Putamen (tissue), 1 donor: ENCODE data around the gene USP33.
"Not testable (repeated sequence)": the region's sequence is repeated elsewhere in the genome, so short reads cannot be mapped to it uniquely, and the experiment has no call there.

Experiments used
- DNase-seq: peaks from one replicate; pipeline ENCODE4 v3.0.0-alpha.2; 2016; ENCODE audit warnings: low spot score

The USP33 gene

GRCh38 chr1:77671836-77672235 lies 87.8 kb downstream of the USP33 start:
- DNase-seq: peak; percentile 50

GRCh38 chr1:77670330-77670729 lies 89.3 kb downstream of the USP33 start:
- DNase-seq: no peak

- DNase-seq: no peak
These were observed 90.7 kb downstream of the USP33 start for GRCh38 chr1:77668924-77669449.

DNA sequence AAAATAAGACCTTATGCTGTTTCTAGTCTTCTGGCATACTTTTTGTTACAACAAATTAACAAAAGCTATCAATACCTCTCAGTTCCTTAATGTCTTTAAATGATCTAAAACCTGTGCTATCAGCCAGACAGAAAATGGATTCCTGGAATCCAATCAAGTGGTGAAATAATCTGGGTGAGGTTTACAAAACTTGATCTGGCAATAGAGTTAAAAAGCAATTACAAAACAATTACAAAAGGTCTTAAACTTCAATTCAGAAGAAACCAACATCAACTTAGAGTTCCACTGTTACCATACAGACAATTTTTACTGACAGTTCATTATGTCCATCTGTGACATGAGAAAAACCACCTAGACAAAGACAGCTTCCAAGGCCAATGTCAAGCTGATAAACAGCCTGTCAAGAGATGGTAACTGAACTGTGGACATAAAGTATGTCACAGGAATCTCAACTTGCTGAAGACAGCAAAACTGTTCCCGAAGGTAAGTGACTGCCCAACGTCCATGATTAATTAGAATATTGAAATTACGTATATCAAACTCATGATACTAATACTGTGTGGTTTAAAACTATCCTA lies 94.6 kb downstream of the USP33 start:
- no peak for DNase-seq

GRCh38 chr1:77661696-77662095 lies 98.0 kb downstream of the USP33 start:
- DNase-seq: no peak

- no peak for DNase-seq
These were observed 99.6 kb downstream of the USP33 start for GRCh38 chr1:77659879-77660593.

- no peak for DNase-seq
These were observed 101.4 kb downstream of the USP33 start for GRCh38 chr1:77658271-77658670.

DNA sequence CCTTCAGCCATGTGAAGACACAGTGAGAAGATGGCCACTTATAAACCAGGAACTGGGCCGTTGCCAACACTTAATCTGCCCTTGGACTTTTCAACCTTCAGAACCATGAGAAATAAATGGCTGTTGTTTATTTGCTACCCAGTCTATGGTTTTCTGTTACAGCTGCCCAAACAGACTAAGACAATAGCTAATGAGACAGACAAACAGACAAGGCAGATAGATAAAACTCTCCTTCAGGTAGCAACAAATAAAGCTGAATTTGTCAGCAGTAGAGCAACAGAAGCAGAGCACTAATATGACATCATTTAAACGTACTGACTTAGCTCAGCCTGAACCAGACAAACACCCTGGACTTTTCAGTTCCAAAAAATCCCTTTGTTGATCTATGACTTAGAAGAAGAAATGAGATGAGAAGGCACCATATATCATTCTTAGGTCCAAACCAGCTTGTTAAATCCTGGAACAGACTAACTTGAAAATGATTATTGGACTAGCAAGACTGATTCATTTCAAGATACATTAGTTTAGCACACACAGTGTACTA lies 104.1 kb downstream of the USP33 start:
- no peak for DNase-seq

GRCh38 chr1:77652970-77653516 lies 106.6 kb downstream of the USP33 start:
- DNase-seq: no peak

- DNase-seq: no peak
These were observed 107.4 kb downstream of the USP33 start for GRCh38 chr1:77652268-77652667.

- DNase-seq: no peak
These were observed 110.5 kb downstream of the USP33 start for GRCh38 chr1:77649127-77649526.

DNA sequence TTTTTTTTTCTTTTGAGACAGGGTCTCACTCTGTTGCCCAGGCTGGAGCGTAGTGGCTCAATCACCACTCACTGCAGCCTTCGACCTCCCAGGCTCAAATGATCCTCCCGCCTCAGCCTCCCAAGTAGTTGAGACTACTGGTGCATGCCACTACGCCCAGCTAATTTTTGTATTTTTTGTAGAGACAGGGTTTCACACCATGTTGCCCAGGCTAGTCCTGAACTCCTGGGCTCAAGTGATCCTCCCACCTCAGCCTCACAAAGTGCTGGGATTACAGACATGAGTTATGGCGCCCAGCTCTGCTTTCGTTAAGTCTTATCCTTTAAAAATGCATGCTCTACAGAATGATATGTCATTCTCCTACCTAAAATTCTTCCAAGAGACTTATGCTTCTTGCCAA lies 113.4 kb downstream of the USP33 start:
- DNase-seq: not testable (repeated sequence)
